GM18499 (cell line): ENCODE data around the gene SUPT4H1.

ENCODE experiments used
- ATAC-seq: cut with Tn5 transposase; IDR thresholded peaks from one replicate; pipeline ENCODE4 v1.9.1; 2021; ENCODE audit warnings: moderate number of reproducible peaks; ENCODE audit not compliant: insufficient read depth, unreplicated experiment

The SUPT4H1 gene

DNA sequence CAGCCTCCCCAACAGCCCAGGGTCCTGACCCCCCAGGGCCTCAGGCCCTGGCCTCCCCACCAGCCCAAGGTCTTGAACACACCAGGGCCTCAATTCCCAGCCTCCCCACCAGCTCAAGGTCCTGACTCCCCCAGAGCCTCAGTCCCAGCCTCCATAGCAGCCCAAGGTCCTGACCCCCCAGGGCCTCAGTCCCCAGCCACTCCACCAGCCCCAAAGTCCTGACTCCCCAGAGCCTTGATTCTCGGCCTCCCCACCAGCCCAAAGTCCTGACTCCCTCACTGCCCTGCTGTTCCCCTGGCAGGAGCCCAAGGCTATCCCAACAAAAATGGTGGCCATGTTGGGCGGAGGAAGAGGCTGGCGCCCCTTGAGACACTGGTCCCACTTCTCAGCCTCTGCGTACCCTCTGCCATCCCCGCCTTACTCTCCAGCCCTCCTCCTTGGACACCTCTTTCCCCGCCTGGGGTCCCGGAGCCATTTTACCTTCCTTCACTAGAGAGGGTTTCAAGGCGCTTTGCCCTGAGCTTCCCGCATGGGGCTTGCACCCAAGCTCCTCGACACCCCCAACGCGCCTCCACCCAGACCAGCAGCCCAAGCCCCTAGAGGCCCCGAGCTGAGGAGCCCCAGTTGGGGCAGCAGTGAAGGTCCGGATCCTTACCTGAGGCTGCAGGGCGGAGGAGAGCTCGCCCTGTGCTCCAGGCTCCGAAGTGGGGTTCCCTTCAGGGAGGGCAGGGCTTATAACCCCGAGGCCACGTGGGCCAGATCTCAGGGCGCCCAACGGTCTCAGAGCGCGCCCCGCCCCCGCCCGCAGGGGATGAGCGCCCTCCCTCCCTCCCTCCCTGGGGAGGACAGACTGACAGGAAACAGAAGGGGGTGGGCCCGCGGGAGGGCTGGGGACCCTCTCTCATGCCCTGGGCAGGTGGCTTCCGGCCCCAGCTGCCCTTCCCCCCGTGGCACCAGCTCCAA lies 19.9 kb downstream of the SUPT4H1 start:
- ATAC-seq, result no peak

- no peak for ATAC-seq
Measured at GRCh38 chr17:58330997-58331814, 20.8 kb downstream of the SUPT4H1 start.

- no peak for ATAC-seq
Measured at GRCh38 chr17:58330538-58330996, 21.4 kb downstream of the SUPT4H1 start.

DNA sequence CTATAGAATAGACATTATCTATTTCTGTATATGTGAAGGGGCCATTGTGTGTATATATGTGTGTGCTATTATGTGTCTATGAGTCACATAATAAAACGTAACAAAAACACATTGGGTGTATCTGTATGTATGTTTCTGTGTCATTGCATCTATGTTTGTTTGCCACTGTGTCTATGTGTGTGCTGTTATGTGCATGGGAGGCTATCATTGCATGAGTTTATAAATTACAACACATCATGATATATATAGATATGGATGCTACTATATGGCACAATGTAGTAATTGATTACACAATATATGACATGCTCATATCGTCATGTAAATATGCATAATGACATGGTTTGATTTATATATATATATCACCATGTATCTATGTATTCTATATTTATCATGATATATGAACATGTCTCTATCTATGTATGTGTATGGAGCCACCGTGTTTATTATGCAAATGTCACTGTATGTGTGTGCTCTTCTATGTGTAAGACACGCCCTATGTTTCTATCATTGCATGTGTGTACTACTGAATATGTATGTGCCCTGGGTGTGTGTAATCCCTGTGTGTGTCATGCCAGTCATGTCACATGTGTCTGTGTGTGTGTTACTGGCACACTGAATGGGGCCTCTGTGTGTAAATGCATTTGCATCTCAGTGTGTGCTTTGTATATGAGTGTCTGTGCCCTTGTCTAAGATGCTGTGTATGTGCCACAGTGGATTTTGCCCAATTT lies 22.0 kb downstream of the SUPT4H1 start:
- no peak for ATAC-seq

- no peak for ATAC-seq
Measured at GRCh38 chr17:58329035-58329809, 22.8 kb downstream of the SUPT4H1 start.

- ATAC-seq, result no peak
Measured at GRCh38 chr17:58328195-58329034, 23.6 kb downstream of the SUPT4H1 start, which contains the start of gene TSPOAP1. Gene TSPOAP1, minus strand, starts transcription at chr17:58328795. Its CDS starts 875 bp downstream, at chr17:58327920.

DNA sequence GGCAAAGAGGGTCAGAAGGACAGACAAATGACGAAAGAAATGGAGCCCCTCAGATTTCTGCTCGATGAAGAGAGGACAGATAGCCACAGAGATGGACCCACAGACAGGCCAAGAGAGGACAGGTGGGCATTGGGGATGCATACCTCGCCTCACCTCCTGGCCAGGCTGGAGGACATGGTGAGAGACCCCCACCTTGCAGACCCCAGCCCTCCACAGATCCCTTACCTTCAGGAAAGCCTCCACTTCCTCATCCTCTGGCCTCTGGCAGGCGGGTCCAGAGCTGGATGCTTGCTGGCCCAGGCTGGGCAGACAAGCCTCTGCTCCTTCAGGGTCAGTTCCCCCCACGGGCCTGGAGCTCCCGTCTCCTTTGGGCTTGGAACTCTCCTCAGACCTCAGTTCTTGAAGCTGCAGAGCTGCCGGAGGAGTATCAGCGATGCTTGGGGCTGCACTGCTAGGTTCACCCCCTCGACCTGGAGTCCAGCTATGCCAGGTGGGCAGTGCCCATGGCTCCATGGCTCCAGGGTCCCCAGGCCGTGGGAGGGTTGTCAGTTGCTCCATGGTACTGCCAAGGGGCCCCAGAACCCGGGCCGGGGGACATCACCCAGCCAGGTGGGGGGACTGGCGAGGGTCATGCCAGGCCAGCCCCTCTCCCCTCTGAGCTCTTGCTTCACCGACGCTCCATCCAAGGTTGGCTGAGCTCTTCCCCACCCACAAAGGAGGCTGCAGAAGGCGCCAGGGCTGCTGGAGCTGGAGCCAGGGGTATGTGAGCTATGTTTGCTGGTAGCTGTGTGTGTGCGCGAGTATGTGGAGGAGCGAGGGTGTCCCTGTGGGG lies 24.4 kb downstream of the SUPT4H1 start:
- no peak for ATAC-seq

- no peak for ATAC-seq
Measured at GRCh38 chr17:58326609-58327362, 25.2 kb downstream of the SUPT4H1 start.

- no peak for ATAC-seq
Measured at GRCh38 chr17:58325976-58326468, 26.0 kb downstream of the SUPT4H1 start.

- no peak for ATAC-seq
Measured at GRCh38 chr17:58325289-58325726, 26.7 kb downstream of the SUPT4H1 start.

DNA sequence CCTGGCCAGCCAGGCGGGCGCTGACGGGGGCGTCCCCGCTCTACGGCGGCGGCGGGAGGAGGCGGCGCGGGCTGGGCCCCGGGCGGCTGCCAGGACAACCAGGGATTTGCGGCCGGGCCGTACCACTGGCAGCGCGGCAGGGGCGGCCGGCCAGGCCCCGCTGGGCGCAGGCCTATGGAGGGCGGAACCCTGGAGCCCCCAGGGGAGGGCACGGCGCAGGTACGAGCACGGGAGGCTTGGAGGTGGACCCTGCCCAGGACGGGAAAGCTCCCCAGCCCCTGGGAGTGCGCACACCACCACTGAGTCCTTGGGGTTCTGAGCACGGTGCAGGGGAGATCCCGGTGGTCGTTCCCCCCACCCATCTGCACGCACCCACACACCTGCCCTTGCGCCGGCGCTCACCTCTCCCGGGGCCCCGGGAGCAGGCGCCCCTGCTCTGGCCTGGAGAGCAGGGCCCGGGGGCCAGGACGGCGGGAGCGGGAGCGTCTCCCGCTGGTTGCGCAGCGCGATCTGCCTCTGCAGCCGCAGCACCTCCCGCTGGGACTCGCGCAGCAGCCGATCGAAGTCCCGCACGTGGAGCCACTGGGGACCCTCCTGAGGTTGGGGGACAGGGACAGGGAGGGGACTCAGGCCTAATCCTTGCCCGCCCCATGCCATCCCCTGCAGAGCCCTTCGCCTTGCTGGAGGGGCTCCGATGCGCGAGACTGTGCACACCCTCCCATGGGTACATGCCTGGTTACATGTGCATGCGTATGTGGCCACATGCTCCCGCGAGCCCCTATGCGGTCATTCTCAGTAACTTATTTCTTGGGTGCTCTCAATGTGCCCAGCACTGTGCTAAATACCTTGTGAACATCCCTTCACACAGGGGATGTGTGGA lies 27.4 kb downstream of the SUPT4H1 start:
- no peak for ATAC-seq

DNA sequence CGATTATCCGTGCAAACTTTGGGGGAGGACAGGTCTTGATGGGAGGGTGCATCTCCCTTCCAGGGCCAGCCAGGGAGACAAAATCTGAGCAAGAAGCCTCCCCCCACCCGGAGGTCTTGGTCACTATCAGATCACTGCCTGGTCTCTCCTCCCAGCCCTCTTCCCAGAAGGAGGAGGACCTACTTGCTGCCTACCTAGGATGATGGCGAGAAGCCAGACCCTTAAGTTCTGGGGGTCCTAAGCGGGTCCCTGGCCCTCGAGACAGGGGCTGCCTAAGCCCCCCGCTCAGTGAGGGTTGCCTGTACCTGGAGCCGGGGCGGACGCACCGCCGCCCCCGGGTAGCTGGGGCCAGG lies 28.0 kb downstream of the SUPT4H1 start:
- no peak for ATAC-seq

DNA sequence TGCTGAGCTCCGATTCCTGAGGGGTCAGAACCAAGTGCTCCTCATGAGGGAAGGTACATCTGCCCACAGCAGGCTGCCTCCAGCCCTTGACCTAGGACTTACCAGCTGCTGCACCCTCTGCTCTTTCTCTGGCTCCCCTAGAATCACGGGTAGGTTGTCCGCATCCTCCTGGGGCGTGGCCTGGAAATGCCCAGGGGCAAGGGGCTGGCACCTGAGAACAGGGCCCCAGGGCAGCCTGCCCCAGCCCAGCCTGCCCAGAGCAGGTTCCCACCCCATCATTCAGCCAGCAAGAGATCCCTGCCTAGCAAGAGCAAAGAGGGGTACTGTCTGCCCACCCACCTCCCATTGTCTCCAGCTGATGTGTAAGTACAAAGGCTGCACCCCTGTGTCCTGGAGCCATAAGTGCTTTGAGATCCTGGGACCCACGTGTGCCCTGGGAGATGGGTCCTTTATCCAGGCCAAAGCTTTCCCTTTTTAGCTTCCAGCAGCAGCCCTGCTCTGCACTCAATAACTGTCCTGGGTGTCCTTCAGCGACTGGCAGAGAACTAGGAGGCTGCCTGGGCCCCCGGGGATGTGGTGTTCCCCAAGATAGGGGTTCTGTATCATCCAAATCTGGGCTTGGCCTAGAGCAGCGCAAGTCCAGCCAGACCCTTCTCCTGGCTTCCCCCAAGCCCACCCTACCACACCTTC lies 28.5 kb downstream of the SUPT4H1 start:
- no peak for ATAC-seq

GRCh38 chr17:58322581-58323185 lies 29.3 kb downstream of the SUPT4H1 start:
- ATAC-seq, result no peak
